SIG-M5 treated with dmso at 0.1 percent for 504 hours (cell line): ENCODE results near the gene RASL11B.

Experiments
- DNase-seq: peaks from one replicate; lab custom pipeline; 2025; ENCODE audit not compliant: unreplicated experiment; lab: John Stamatoyannopoulos, UW

RASL11B gene

DNA sequence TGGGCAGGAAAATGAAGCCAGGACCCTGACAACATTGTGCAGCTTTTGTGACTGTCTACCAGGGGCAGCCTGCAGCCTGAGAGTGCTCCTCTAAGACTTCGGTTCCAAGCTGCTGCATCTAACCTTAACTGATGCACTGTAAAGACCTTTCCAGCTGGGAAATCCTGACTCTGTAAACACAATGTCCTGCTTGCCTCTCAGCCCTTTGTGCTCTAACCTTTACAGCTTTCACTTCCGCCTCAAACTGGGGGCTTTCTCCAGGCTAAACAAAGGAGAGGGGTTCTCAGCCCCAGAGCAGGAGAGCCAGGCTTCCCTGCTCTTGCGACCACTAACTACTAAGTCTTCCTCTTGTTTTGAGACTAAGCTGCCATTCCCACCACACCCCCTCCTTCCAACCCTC, 19.3 kb upstream of the RASL11B start:
- no peak for DNase-seq

DNA sequence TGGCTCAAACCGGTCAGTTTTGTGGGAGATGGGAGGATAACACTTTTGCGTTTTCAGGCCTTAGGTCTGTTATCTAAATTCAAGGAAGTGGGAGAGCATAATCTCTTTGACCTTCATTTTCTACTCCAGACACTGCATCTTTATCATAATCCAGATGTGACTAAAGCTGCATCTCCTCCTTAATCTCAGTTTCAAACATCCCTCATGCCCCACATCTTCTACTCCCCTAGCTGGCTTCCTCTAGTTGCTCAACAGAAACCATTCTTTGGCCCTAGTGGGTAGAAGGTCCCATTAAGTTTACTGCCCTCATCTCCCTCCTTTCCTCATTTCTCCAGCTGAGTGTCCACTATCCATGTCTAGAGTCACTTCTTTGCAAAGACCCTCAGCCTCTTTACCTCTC, 18.8 kb upstream of the RASL11B start:
- no peak for DNase-seq

DNA sequence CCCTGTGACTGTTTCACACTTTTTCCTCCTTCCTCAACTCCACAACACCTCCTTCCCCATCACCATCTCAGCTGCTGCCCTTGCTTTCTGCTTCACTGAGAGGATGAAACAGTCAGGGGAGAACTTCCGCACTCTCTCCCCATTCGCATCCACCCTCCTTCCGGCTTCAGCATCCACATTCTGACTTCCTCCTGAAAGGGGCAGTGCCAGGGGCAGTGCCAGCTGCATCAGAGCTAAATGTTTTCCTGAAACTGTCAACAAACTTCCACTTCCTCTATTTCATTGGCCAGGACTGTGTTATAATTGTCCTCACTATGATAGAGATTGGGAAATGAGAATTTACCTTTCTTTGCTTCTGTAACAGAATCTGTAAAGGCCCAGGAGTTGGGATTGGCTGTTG, 18.2 kb upstream of the RASL11B start:
- DNase-seq, result peak; percentile 15

DNA sequence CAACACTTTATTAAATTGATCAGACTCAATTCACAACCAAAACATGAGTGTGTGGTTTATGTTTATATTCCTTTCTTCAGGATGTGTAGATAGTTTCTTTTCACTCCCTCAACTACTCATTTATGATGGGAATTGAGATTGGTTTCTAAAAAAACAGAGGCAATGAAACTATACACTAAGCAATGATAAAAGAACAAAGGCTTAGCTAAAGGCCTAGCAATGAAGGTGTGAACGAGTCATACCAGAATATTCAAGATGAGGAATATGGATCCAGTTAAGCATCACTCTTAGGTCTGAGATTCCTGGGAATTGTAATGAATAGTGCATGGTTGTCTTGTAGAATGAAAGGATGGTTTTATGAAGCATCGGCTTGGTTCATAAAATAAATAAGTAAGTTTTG, 17.5 kb upstream of the RASL11B start:
- DNase-seq, result no peak

DNA sequence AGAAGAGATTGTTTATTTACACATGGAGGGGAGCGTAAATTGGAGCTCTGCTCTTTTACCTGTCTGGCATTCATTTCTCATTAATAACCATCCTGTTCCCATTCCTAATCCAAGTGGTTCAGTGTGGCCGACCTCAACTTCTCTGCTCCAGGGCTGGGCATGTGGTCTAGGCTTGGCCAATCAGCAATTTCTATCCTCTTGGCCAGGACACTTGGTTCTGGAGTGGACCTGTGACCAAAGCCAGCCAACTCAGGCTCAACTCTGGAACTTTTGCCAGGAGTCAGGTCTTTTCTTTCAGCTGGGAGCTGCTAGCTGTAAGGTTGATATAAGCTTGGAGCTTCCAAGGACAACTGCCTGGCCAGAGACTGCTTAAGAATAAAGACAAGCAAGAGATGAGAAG, 15.6 kb upstream of the RASL11B start:
- DNase-seq, result no peak

DNA sequence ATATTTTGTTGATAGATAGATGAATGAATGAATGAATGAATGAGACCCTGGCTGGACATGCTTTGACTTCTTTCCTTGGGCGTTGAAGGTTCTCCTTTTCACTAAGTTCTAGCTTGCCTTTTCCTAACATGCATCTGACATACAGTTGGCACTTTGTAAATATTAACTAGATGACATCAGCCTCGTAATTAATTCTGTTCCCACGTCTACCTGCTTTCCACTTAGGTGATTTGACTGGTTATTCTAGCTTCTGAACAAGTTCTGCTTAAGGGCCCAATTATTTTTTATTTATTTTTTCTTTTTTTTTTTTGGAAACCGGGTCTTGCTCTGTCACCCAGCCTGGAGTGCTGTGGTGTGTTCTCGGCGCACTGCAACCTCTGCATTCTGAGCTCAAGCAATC, 13.9 kb upstream of the RASL11B start:
- peak; percentile 22 for DNase-seq

DNA sequence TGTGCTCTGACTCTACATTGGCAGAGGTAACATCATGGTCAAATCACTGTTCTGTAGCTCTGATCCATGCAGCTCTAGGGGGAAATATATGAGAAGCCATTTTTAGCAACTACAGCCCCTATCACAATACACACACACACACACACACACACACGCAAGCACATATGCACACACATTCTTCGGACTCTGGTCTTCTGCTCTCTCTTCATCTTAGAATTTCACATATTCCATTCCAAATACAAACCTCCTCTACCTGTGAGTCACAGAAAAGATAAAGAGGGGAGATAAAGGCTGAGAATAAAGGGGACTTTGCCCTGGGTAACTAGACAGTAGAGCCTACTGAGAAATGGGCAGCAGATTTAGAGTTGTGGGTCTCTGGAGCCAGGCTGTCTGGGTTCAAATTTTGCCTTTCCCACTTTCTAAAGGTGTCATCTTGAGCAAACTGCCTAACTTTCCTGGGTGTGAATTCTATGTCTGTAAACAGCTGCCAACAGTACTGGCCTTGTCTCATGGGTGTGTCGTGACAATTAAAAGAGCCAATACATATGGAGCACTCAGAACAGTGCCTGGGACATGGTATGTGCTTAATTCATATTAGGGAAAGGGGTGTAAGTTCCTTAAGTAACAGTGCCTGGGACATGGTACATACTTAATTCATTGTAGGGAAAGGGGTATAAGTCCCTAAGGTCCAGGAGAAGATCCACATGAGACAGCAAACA, 11.6 kb upstream of the RASL11B start:
- DNase-seq, result no peak

DNA sequence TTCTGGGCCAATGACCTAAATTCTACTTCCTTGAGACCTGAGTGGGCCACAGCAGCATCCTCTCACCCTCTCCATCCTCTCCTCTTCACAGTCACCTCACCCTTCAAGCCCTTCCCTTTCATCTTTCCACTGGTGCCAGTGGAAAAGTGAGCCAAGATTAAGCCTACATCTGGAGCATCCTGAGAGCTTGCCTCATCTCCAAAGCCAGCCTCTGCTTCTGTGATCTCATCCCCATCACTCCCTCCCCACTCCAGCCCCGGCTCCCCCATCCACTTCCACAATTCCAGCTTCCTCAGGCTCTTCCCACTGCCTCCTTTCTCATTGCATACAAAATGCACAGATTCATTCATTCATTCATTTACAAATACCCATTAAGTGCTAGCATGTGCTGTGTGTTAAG, 10.1 kb upstream of the RASL11B start:
- DNase-seq, result no peak

DNA sequence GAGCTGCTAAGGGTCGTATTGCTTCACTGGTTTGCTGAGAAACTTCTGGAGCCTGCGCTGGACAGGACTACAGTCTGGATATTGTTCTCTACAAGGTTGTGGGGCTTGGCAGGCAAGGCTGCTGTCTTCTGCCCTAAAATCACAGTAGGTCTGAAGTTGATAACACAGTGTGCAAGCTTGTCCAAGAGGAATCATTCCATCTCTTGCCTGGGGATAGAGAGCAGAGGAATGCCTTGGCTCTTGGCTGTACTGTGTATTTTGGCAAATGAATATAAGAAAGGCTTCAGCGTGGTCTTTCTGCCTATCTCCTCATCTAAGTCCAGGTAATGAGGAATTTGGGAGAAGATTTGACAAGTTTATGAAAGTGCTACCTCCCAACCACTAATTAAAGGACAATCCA, 9.4 kb upstream of the RASL11B start:
- DNase-seq, result no peak

DNA sequence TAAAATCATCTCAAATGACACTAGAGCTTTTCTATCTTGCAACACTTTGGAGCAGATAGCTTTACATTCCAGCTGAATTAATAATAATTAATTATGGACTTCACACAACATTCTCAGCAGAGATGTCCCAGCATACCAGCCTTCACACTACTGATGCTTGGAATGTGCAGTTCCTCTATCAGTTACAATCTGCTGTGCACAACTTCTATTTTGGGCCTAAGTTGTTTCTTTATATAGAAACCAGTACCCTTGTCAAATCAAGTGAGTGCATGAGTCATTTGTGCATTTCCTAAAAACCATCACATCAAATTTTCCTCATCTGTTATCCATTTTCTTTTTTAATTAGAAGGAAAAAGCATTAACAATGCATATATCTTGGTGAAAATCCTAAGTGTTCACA, 8.8 kb upstream of the RASL11B start:
- peak; percentile 14 for DNase-seq

DNA sequence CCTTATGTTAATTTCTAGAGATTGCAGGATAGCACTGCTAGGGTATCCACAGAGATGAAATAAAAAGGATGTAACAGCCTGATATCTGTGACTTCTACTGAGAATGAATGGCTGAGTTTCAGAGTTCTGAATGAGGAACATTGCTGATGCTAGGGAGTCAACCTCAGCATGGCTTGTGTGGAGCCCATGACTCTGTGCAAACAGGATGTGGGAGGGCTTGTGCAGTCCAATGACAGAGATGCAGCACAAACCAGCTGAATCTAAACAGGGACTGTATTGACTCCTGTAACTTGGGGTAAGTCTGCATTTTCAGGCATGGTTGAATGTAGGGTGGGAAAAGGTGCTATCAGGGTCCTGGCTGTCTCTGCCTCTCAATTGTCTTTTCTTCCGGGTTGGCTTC, 5.3 kb upstream of the RASL11B start:
- no peak for DNase-seq

DNA sequence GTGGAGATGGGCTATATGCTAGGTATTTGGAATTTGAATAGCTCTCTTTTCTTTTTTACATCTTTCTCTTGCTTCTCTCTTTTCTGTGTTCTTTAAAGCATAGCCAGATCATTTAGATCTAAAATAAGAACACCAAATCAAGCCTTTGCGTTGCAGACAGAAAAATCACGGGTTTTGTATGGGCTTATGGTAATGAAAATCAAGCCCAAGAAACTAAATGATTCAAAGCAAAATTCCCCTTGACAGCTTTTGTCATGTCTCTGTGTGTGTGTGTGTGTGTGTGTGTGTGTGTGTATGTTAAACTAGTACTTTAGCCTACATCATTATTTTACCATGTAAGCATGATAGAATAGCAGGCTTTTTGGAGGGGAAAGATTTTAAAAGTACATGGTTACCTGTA, 1.8 kb upstream of the RASL11B start:
- DNase-seq, result no peak

DNA sequence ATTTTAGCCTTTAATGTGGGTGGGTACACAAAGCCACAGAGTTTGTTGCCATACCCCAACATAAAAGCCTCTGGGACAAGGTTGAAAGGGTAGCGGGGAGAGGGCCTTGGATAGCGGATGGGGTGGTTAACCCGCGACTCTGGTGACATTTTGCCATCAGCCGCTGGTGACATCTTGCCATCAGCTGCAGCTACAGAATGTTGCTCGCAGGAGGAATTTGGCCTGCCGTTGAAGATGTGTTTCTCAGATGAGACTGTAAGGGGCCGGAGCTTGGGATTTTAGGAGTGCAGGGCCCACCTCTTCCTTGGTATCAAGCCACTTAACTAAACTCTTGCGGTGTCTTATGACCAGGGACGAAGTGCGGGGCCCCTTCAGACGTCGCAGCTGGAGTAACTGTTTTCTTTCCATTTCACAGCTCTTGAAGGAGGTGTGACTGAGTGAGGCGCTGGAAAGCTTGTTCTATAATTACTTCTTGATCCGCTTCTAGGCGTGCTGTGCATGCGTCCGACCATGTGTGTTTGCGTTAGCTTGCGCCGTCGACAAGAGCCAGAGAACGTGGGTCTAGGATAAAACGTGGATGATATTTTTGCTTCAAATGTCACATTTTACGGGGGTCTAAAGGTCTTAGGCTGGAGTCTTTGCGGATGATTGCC, 820 bp upstream of the RASL11B start:
- DNase-seq, result no peak

DNA sequence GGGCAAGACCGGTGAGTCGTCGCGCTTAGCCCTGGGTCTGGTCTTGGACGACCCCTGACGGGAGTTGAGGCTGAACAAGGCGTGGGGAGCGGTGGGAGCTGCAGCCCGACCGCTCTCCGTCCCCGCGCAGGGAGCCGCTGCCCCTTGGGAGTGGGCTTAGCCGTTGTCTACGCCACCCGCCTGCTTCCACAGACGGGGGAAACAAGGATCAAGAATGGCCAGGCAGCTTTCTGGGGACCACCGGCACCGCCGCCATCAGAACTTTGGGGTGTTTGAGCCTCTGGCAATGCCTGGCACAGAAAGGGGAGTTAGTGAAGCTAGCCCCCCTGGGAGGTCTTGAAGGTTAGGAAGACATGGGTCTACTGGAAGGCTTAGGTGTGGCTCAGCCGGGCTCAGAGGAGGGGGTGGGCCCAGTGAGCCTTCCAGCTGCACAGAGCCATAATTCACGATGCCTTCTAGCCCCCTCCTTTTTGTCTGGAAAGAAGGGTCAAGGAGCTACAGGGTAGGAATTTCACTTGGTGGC, 583 bp downstream of the RASL11B start:
- no peak for DNase-seq

DNA sequence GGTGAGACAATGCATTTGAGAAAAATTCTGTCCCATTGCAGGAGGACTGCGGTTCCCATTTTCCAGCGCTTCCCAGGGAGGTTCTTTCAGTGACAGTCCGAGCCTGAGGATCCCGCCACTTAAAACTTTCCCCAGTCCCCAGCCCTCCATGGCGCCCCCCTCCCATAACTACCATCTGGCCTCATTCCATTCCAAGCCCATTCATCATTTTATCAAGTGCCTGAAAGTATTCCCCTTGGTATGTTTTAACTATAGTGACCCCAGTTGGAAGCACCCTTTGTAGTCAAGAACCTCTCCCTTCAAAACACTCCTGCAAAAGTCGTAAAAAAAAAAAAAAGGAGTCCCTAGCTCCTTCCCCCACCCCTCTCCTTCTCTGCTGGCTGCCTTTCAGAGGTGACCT, 1.2 kb downstream of the RASL11B start:
- no peak for DNase-seq

DNA sequence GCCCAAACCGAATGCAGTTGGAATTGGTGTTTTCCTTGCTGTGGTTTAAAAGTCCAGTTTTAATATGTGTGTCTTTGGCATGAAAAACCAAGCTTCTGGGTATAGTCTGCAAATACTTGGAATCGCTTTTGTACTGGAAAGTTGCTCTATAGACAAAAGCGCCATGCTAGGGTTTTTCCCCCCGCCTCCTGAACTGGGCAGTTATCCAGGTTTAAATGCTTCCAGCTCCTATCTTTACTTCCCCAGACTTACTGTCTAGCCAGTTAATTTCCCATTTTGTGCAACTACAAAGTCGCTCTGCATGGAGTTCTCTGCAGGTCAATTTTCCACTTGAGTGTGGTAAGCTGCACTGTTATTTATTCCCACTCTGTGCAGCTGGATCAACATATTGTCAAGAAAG, 2.7 kb downstream of the RASL11B start:
- no peak for DNase-seq

DNA sequence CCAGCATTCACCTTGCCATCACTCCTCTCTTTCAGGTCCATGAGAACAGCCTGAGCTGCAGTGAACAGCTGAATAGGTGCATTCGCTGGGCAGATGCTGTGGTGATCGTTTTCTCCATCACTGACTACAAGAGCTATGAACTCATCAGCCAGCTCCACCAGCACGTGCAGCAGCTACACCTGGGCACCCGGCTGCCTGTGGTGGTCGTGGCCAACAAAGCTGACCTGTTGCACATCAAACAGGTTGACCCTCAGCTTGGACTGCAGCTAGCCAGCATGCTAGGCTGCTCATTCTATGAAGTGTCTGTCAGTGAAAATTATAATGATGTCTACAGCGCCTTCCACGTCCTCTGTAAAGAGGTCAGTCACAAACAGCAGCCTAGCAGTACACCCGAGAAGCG, 3.2 kb downstream of the RASL11B start:
- no peak for DNase-seq

DNA sequence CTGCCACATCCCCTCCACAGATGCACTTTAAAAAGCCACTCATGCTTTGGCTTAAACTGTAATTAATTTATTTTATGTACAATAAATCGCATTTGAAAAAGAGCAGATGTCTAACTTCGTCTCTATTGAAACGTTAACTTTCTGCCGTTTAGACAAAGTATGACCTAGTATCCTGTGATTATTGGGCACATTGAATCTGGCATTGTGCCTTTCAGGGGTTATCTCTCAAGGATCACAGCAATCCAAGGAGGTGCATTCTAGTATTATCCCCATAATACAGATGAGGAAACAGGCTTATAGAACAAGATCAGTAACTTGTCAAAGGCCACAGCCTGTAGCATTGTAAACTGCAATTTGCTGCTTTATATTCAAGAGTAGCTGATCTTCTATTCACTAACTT, 4.6 kb downstream of the RASL11B start:
- no peak for DNase-seq

DNA sequence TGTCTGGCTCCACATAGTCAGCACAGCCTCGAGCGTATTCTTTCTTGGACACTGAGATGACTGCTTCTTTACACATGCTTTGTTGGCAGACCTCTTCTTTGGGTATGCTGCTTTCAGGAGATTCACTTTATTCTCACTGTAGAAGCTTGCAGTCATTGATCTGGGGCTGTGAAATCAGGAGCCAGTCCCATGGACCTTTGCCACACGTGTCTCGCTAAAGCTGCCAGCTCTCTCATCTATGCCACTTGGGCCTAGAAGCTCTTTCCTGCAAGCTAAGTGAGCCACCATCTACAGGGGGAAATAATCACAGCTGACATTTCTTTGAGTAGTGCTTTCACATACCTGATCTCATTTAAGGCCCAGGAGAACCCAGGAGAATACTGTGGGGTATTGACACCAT, 5.0 kb downstream of the RASL11B start:
- DNase-seq, result no peak

DNA sequence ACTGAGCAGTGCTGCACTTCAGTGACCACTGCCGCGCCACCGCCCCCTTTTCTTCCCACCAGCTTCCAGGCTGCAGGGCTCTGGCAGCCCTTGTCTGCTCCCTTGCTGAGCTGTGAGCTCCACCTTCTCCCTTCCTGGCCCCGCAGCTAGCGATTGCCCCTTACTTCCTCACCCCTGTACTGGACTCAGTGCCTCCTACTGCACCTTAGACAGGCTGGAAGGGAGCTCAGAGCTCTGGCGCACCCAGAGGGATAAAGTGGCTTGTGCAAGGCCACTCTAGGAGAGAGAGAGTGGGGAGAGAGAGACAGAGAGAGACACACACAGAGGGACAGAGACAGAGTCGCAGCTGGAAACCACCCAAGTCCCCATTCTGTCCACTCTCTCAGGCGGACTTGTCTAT, 6.0 kb downstream of the RASL11B start:
- DNase-seq, result no peak

DNA sequence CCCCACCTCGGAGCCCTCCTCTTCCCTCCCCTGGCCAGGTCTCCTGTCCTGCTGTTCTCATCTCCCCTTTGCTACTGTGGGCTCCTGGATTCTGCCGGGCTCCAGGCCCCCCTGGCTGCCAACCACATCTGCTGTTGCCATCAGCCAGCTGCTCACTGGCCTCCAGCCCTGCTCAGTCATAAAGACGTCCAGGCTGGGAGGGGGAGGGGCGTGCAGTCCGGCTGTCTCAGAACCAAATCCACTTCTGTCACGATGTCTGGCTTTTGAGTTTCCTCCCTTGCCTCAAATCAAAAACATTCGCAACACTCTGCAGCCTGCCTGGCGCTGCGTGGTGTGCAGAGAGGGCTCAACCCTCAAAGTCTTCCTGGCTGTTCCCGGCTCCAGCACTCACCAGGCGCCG, 7.1 kb downstream of the RASL11B start:
- no peak for DNase-seq

DNA sequence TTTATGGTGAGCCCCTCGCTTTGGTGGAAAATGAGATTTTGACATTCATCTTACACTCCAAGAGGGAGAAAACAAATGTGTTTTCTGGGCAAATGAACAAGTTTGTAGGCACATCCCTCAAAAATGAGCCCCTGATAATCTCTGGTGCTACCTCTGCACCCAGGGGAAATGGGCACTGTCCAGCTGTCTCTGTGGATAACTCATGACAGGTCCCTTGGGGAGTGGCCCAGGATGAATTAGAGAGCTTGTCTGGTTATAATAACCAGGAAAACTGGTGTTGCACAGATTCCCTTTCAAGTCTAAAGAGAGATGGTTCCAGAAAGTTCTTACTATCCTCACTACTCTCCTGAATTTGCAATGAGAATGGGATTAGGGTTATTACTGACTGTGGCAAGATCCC, 7.5 kb downstream of the RASL11B start:
- no peak for DNase-seq

DNA sequence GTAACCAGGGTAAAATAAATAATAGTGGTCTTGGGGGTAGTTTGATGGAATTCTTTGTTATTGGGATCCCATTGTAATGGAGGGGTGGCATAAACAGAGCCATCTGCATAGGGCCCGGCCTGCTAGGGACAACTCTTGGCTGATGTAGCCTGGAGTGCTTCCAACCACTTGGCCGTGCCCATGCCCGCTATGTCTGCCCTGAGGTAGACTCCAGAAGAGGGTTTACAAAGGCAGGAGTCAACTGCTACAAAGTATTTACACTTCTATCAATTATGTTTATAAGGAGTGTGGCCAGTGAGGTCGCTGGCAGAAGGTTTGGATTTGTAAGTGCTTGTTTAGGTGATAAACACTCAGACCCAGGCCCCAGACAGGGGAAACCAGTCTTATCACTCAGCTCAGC, 8.1 kb downstream of the RASL11B start:
- DNase-seq, result no peak
